ENCODE results near the gene EMB. TPM values are rescaled to one million over a fixed set of nuclear protein-coding genes. Genes with fewer than 3 reads are reported as not detected.
"Not testable (repeated sequence)": the region's sequence is repeated elsewhere in the genome, so short reads cannot be mapped to it uniquely, and the experiment has no call there.

EMB gene
- total RNA-seq, 1 experiment from 2014 or later = 40.4 TPM

- TF ChIP-seq ESRRA (CRISPR knock-in tag; IDR thresholded peaks at IDR 0.05; ENCODE audit: borderline replicate concordance) (no peak), GRHL2 (CRISPR knock-in tag; IDR thresholded peaks at IDR 0.05; ENCODE audit: insufficient replicate concordance, severe bottlenecking) (no peak), STAT6 (CRISPR knock-in tag; conservative IDR thresholded peaks at IDR 0.05; ENCODE audit: low read depth) (no peak)
Measured at GRCh38 chr5:50447228-50447627, 6.1 kb upstream of the EMB start (continued).

- H3K27ac Mint-ChIP-seq = no peak overlapping the region
- DNase-seq (ENCODE audit: low spot score) = no peak
- no peak overlapping the region for H3K4me3 Mint-ChIP-seq
- ChIA-PET POLR2A (no interaction called here), CTCF (no interaction called here)
- ATAC-seq = no peak
- peaks cover 15% of the 10 kb centered on the region for H3K4me1 Mint-ChIP-seq
- peaks cover 34% of the 10 kb centered on the region for H3K9me3 Mint-ChIP-seq
- TF ChIP-seq RELA (CRISPR knock-in tag; IDR thresholded peaks at IDR 0.05; ENCODE audit: borderline replicate concordance) (no peak), GRHL2 (CRISPR knock-in tag; IDR thresholded peaks at IDR 0.05; ENCODE audit: insufficient replicate concordance, severe bottlenecking) (no peak), TP53 (CRISPR knock-in tag; IDR thresholded peaks at IDR 0.05) (no peak), ZNF121 (CRISPR knock-in tag; IDR thresholded peaks at IDR 0.05) (no peak), SMAD4 (CRISPR knock-in tag; IDR thresholded peaks at IDR 0.05) (no peak), NFATC4 (CRISPR knock-in tag; IDR thresholded peaks at IDR 0.05) (no peak), MAX (CRISPR knock-in tag; IDR thresholded peaks at IDR 0.05) (no peak), NR1H2 (CRISPR knock-in tag; IDR thresholded peaks at IDR 0.05) (no peak), ZSCAN18 (CRISPR knock-in tag; IDR thresholded peaks at IDR 0.05) (no peak), OVOL2 (CRISPR knock-in tag; IDR thresholded peaks at IDR 0.05; ENCODE audit: borderline replicate concordance) (no peak), ZNF671 (CRISPR knock-in tag; IDR thresholded peaks at IDR 0.05) (no peak)
- peaks cover 3% of the 10 kb centered on the region; the same call in 1 of the 2 replicates for H3K27me3 Mint-ChIP-seq (ENCODE audit: low read depth)
- H3K36me3 Mint-ChIP-seq = no peaks in the 10 kb centered on the region
Measured at GRCh38 chr5:50445296-50445949, 4.3 kb upstream of the EMB start.

GRCh38 chr5:50442559-50443539 is 1.8 kb upstream of the EMB start:
- POLR2A ChIA-PET; ATAC-seq; H3K36me3 Mint-ChIP-seq; H3K4me3 Mint-ChIP-seq; CTCF ChIA-PET; H3K27me3 Mint-ChIP-seq (ENCODE audit: low read depth); DNase-seq (ENCODE audit: low spot score); H3K27ac Mint-ChIP-seq: not testable (repeated sequence)
- peaks cover 27% of the 10 kb centered on the region for H3K4me1 Mint-ChIP-seq
- peaks cover 16% of the 10 kb centered on the region for H3K9me3 Mint-ChIP-seq

- CTCF ChIA-PET = interaction anchor here (1.2 kb wide), 2 partner anchors 72 to 304 kb away, joined by 3 to 5 read pairs; no protein-coding TSS in a partner anchor
Measured at GRCh38 chr5:50441493-50441955, 436 bp upstream of the EMB start.

More at GRCh38 chr5:50441493-50441955, 436 bp upstream of the EMB start:
- Mint-ChIP-seq H3K4me1 (peaks cover 27% of the 10 kb centered on the region), H3K27me3 (ENCODE audit: low read depth) (no peaks in the 10 kb centered on the region), H3K36me3 (no peaks in the 10 kb centered on the region), H3K4me3 (peak overlapping the region; percentile 80), H3K9me3 (peaks cover 4% of the 10 kb centered on the region; the same call in 1 of the 2 replicates), H3K27ac (peak overlapping the region; percentile 98)
- POLR2A ChIA-PET = interaction anchor here (0.6 to 0.8 kb wide), 2 partner anchors 53 to 89 kb away, joined by 3 to 4 read pairs; no protein-coding TSS in a partner anchor
- DNase-seq (ENCODE audit: low spot score) (no peak), ATAC-seq (peak; percentile 2)
- TF ChIP-seq PREB (CRISPR knock-in tag; IDR thresholded peaks at IDR 0.05; ENCODE audit: borderline replicate concordance) = no peak

All from WTC11 (cell line).